HG02588 (cell line): ENCODE results near the gene CA4.
"Not testable (repeated sequence)": the region's sequence is repeated elsewhere in the genome, so short reads cannot be mapped to it uniquely, and the experiment has no call there.

Source experiments
- ATAC-seq: cut with Tn5 transposase; IDR thresholded peaks from one replicate; pipeline ENCODE4 v1.9.1; 2021; ENCODE audit warnings: mild to moderate bottlenecking, moderate library complexity; ENCODE audit not compliant: unreplicated experiment

The CA4 gene

DNA sequence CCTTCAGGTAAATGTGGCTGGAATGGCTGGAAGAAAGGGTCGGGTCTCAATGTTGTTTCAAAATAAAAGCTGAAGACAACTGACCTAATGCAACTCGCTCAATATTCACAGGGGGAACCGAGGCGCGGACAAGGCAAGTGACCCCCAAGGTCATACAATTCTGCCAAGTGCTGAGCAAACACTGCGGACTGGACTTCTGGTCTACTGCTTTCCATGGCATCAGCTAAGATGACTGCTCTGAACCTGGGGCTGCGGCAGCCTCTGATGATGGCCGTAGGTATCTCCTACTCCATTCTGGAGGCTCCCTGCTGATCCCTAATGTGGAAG, 21.9 kb downstream of the CA4 start:
- ATAC-seq = no peak

DNA sequence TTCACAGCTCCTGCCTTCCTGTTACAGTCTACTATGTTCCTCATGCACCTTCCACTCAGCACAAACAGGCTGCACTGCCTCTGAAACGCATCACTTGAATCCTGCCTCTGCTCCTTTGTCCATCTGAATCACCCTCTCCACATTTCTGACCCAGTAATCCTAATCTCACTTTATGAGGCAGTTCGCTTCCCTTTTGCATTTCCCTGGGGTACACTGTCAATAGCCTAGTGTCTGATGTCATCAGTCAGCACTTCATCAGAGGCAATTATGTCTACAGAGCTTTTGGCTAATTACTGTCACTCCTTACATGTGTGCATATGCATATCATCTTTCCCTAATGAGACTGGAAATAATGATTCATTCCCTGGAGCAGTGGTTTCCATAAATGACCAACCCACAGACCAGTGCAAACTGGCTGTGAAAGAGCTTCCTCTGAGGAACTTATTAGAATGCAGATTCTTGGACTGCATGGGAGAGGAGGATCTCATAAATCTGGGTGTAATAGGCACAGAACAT, 23.6 kb downstream of the CA4 start:
- ATAC-seq = no peak

- no peak for ATAC-seq
Measured at GRCh38 chr17:60174035-60174434, 24.3 kb downstream of the CA4 start.

- not testable (repeated sequence) for ATAC-seq
Measured at GRCh38 chr17:60174767-60175166, 25.0 kb downstream of the CA4 start.

GRCh38 chr17:60176763-60177162, 27.0 kb downstream of the CA4 start:
- ATAC-seq = not testable (repeated sequence)

GRCh38 chr17:60178180-60178579, 28.4 kb downstream of the CA4 start:
- ATAC-seq = not testable (repeated sequence)

- not testable (repeated sequence) for ATAC-seq
Measured at GRCh38 chr17:60180380-60180779, 30.6 kb downstream of the CA4 start.

GRCh38 chr17:60186372-60186771, 36.6 kb downstream of the CA4 start:
- not testable (repeated sequence) for ATAC-seq

GRCh38 chr17:60186846-60187745, 37.3 kb downstream of the CA4 start:
- not testable (repeated sequence) for ATAC-seq

DNA sequence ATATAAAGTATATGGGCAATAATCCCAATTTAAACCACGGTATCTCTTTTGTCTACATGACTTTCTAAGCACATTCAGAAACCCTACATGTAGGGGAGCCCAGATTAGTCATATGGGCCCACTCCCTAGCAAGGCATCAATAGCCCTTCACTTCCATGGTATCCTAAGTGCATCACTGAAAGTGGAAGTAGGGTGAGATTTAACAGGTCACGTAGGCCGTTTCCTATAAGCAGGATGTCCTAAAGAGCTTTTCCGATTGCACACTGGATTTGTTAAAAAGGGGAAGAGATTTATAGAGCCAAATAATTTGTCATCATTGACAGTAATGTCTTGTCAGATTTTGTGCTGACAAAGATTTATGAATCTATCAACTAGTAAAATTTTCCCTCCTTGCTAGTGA, 39.0 kb downstream of the CA4 start:
- ATAC-seq = no peak

DNA sequence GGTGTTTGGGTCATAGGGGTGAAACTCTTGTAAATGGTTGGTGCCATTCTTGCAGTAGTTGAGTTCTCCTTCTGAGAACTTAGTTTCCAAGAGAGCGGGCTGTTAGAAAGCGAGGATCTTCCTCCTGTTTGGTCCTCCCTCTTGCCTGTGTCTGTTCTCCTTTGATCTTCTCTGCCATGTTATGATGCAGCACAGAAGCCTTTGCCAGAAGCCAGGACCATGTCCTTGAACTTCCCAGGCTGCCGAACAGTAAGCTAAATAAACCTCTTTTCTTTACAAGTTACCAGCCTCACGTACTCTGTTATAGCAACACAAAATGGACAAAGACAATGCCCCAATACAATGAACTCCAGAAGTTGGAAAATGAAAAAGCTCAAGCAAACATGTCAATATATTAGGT, 40.3 kb downstream of the CA4 start:
- not testable (repeated sequence) for ATAC-seq

DNA sequence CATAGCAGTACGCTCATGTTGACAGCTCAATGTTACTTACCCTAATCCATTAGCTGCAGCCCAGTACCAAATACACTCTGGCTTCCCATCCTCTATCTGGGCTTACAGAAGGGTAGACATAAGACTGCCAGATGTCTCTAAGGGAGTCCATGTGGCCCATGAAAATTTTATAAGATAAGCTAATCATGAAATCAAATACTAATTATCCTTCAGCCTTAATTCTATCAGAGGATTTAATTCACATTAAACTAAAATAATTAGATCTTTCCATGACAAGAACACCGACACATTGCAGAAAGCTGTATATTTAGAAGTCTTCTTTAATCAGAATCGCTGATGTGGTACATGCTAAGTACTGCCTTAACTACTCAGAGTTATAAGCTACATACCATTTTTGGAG, 43.3 kb downstream of the CA4 start:
- ATAC-seq = not testable (repeated sequence)

DNA sequence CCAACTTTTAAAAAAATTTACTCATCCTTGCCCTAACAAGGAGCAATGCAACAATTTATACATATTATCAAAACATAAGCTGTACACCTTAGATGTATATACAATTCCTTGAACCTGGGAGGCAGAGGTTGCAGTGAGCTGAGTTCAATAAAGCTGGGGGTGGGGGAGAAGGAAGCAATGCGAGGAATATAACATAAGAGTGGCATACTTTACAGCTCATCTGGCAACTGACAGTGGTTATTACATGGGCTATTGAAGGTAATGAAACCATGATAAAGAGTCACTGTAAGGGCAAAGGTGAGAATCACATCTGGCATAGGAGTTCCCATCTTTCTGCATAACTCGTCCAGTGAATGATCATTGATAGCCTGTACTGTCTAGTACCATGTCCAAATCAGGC, 43.7 kb downstream of the CA4 start:
- no peak for ATAC-seq

GRCh38 chr17:60194141-60194540, 44.4 kb downstream of the CA4 start:
- not testable (repeated sequence) for ATAC-seq

GRCh38 chr17:60198630-60199029, 48.9 kb downstream of the CA4 start:
- not testable (repeated sequence) for ATAC-seq

DNA sequence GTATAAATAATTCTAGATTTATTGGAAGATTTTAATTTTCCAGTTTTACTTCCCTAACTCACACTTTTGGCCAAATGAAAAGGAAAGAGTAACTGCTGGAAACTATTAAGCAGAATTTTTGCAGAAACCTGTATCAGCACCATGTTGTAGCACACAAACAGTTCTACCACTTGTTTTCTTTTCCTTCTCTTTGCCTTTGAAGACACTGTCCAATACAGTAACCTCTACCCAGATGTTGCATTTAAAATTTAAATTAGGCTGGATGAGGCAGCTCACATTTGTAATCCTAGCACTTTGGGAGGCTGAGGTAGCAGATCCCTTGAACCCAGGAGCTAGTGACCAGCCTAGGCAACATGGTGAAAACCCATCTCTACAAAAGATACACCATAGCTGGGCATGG, 56.0 kb downstream of the CA4 start:
- ATAC-seq = not testable (repeated sequence)

DNA sequence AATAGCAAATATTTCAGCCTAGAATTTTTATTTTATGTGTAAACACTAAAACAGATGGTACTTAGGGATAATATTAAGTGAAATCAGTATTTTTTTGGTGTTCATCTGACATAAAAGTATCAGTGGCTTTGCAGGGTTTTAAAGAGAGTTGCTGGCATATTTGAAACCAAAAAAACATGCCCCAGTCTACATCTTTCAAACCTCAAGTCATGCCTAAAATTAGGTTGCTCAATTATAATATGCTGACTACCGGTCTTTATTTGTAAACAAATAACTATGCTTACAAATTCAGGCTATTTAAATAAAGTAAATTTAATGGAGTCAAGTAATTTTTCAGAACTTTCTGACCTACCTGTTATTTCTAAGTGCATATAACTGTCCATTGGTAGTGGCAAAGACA, 58.5 kb downstream of the CA4 start:
- not testable (repeated sequence) for ATAC-seq
